Measurements from ENCODE around the gene BLMH.
"Not testable (repeated sequence)": the region's sequence is repeated elsewhere in the genome, so short reads cannot be mapped to it uniquely, and the experiment has no call there.

Gene BLMH

GRCh38 chr17:30246460-30246859, 45.3 kb downstream of the BLMH start:
- DNase-seq: no peak

- peak; percentile 84 for DNase-seq
Measured at GRCh38 chr17:30244853-30245385, 46.8 kb downstream of the BLMH start.

- no peak for DNase-seq
Measured at GRCh38 chr17:30243568-30243967, 48.2 kb downstream of the BLMH start.

GRCh38 chr17:30243002-30243401, 48.7 kb downstream of the BLMH start:
- DNase-seq: no peak

GRCh38 chr17:30241051-30241450, 50.7 kb downstream of the BLMH start:
- no peak for DNase-seq

- DNase-seq: no peak
Measured at GRCh38 chr17:30240177-30240576, 51.6 kb downstream of the BLMH start.

- DNase-seq: no peak
Measured at GRCh38 chr17:30239089-30239462, 52.7 kb downstream of the BLMH start.

- DNase-seq: no peak
Measured at GRCh38 chr17:30238387-30239088, 53.2 kb downstream of the BLMH start.

- DNase-seq: no peak
Measured at GRCh38 chr17:30238003-30238344, 53.8 kb downstream of the BLMH start.

- DNase-seq: no peak
Measured at GRCh38 chr17:30237296-30238002, 54.3 kb downstream of the BLMH start.

- peak; percentile 23 for DNase-seq
Measured at GRCh38 chr17:30236766-30237165, 55.0 kb downstream of the BLMH start.

- no peak for DNase-seq
Measured at GRCh38 chr17:30236297-30236624, 55.5 kb downstream of the BLMH start.

- peak; percentile 6 for DNase-seq
Measured at GRCh38 chr17:30235386-30236296, 56.1 kb downstream of the BLMH start, which contains the start of gene SLC6A4. Gene SLC6A4 (minus strand): TSS chr17:30235697. CDS start chr17:30221958, 13,739 bp downstream.

- peak; percentile 6 for DNase-seq
Measured at GRCh38 chr17:30234964-30235363, 56.8 kb downstream of the BLMH start.

- no peak for DNase-seq
Measured at GRCh38 chr17:30234296-30234695, 57.4 kb downstream of the BLMH start.

GRCh38 chr17:30232824-30233427, 58.8 kb downstream of the BLMH start:
- no peak for DNase-seq

- no peak for DNase-seq
Measured at GRCh38 chr17:30232015-30232823, 59.5 kb downstream of the BLMH start.

GRCh38 chr17:30230596-30231125, 61.1 kb downstream of the BLMH start:
- DNase-seq: peak; percentile 9

GRCh38 chr17:30230009-30230408, 61.7 kb downstream of the BLMH start:
- DNase-seq: not testable (repeated sequence)

GRCh38 chr17:30229012-30229411, 62.7 kb downstream of the BLMH start:
- peak; percentile 5 for DNase-seq

- DNase-seq: no peak
Measured at GRCh38 chr17:30228011-30228410, 63.7 kb downstream of the BLMH start.

All from fibroblast of skin of back (primary cell).